HG02571 (cell line): ENCODE measurements around the gene SH3BP2.

ENCODE experiments used
- ATAC-seq: cut with Tn5 transposase; IDR thresholded peaks from one replicate; pipeline ENCODE4 v1.9.1; 2021; ENCODE audit warnings: mild to moderate bottlenecking, moderate library complexity; ENCODE audit not compliant: unreplicated experiment

SH3BP2 gene

DNA sequence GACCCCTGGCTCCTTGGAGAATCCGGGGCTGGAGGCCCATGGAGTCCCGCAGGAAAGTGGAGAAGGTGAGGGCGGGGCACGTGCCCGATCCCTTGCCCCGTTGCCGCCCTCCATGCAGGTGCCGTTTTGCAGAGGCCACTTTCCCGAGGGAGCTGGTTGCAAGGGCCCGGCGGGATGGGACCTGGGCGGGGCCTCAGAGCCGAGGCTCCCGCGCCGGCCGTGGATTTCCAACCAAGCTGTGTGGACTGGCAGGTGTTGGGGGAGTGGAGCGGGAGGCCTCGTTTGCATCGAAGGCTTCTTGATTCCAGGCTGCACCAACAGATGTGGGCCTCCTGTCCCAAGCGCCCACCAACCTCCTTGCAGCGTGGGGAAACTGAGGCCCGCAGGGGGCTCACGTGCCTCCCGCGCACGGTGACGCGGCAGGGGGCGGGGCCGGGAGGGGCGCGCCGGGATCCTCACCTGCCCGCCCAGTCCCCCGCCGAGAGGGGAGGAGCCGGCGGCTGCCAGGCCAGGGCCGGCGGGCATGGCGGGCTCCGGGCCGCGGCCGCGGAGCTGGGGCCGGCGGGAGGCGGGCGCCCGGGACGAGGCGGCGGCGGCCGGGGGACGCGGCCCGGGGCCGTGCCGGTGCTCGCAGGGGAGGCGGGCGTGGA, 24.9 kb downstream of the SH3BP2 start:
- no peak for ATAC-seq

DNA sequence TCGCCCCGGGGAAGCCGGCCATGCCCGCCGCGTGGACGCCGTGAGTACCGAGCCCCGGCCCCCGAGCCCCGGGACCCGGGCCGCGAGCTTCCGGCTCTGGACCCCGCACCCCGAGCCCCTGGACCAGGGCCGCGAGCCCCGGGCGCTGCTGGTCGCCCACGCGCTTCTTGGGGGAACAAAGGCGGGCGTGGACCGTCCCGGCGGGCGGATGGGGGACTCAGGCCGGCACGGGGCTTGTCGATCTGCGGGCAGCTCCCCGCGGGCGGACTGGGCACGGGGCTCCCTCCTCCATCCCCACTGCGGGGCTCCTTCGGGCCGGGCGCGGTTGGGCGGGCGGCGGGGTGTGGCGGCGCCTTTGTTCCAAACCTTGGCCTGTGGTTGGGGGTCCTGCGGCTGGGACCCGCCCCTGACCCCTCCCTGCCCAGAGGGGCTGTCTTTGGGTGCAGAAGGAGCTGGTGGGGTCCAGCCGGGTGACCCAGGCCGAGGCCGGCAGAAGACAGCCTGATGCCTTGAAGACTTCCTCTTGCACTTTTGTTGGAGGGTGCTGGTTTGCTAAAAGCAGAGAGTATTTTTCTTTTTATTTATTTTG, 25.6 kb downstream of the SH3BP2 start:
- ATAC-seq = no peak

- ATAC-seq = no peak
These were observed 26.6 kb downstream of the SH3BP2 start for GRCh38 chr4:2819244-2820215.

DNA sequence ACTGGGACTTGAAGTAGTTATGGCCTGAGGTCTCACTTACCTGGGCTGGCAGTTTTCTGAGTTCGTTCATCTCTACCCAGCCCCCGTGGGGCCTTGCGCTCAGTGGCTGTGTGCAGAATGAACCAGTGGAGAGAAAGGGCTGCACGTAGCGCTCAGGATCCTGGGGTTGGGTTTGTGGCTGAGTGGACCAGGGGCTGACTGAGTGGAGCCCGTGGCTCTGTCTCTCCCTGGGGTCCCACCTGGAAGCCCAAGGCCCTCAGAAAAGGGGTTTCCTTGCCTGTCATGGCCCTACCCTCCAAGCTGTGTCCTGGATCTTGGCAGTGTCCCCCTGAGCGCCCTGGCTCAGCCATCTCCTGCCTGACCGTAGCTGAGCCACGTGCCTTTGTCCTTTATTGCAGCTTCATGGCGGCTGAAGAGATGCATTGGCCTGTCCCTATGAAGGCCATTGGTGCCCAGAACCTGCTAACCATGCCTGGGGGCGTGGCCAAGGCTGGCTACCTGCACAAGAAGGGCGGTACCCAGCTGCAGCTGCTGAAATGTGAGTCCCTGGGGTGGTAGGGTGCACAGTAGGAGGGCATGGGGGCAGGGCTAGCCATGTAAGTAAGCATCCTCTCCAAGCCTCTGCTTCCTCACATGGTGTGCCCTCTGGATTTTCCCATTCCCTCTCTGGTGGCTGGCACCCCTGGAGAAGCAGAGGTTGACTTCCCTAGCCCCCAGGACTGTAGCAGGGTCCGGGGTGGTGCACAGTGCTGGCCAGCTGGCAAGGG, 27.5 kb downstream of the SH3BP2 start:
- no peak for ATAC-seq

DNA sequence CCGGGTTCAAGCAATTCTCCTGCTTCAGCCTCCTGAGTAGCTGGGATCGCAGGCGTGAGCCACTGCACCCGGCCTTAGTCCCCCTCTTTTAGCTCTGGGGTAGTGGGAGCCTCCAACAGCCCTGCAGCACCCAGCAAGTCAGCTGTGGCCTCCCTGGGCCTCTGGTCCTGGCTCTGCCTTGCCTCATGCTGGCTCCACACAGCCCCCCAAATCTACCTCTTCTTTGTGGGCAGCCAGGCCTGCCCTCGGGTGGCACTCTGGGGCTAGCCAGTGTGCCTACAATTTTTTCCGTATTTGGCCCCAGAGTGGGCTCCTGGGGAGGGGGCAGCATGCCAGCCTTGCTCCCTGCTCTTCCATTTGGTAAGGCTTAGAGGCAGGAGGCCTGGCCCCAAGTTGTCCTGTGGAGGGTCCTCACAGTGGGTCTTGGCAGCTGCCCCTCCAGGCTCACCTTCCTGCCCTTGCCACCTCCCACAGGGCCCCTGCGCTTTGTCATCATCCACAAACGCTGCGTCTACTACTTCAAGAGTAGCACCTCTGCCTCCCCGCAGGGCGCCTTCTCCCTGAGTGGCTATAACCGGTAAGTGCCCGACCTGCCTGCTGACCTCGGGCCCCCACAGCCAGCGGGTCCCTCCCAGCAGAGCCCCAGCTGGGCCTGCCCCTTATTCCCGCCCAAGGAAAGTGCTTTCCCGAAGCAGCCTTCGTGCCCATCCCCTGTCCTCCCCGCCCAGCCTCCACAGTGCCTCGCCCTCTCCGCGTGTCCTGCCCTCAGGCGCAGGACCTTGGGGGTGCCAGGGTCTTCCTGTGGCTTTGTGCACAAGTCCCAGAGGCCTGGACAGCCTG, 29.8 kb downstream of the SH3BP2 start:
- ATAC-seq = no peak

DNA sequence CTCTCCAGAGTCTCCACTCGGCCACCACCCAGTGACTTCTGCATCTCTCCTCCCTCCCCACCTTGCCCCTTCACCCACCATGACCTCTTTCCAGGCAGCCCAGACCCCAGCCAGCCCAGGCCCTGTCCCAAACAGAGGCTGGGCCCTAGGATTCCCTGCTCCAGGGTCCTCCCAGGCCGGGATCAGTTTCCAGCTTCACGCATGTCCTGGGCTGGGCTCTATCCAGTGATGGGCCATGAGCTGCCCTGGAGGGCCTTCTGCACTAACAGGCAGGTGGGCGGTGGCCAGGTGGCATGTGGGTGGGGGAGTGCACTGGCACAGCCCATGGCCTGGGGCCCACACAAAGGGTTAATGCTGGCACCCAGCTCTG, 30.4 kb downstream of the SH3BP2 start:
- ATAC-seq = no peak

DNA sequence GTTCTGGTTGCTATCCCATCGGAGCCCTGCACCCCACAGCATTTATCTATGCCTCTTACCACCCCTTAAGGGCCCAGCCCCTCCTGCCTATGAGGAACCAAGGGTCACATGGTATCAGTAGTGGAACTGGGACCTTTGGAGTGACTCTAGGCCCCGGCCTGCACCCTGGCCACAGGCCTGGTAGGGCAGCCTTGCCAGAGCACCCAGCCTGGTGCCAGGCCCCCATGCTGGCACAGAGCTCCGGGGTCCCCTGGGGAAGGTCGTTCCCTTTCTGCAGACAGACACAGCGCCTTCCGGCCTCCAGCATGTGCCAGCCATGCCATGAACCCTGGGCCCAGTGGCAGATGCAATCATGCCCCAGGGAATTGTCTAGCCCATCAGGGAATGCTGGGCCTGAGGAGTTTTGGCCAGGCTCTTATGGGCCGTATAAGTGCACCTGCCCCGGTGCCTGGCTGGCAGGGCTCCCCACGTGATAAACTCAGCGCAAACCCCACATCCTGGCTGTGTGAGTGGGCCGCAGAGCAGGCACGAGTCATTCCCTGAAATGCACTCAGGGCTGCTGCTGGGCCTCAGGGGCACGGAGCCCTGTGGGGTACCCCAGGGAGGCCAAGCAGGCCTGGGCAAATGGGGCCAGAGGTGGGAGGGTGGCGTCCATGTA, 30.9 kb downstream of the SH3BP2 start:
- ATAC-seq = no peak

DNA sequence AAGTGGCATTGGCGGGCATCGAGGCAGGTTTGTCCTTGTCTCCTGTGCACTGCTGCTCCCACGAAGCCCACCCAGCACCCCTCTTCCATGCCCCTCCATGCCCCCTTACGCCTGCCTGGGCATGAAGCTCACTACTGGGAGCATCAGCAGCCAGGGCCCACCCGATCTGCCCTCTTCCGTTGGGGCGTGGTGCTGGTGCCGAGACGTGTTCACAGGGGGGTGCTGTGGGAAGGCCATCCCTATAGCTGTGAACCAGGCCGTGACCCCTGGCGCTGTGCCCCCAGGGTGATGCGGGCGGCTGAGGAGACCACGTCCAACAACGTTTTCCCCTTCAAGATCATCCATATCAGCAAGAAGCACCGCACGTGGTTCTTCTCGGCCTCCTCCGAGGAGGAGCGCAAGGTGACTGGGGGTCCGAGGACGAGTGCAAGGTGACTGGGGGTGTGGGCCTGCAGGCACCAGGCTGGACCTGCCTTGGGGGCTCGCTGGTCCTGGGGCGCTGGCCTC, 31.5 kb downstream of the SH3BP2 start:
- no peak for ATAC-seq

DNA sequence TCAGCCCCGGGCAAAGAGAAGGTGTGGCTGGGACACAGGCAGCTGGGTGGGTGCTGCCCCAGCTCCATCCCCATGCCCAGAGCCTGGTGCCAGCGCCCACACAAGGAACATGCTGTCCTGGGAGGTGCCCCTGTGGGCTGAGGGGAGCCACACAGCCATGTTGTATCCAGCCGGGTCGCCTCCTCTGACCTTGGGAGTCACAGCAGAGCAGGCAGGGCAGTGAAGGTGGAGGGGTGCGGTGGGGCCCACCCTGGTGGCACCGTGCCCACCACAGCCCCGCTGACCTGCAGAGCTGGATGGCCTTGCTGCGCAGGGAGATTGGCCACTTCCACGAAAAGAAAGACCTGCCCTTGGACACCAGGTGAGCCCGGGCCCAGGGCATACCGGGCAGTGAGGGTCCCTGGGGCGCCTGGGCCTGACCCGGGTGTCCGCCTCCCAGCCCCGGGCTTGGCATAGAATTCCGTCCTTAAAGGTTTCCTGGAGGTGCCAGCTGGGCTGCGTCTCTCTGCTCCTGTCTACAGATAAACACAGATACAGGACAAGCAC, 32.0 kb downstream of the SH3BP2 start:
- no peak for ATAC-seq

DNA sequence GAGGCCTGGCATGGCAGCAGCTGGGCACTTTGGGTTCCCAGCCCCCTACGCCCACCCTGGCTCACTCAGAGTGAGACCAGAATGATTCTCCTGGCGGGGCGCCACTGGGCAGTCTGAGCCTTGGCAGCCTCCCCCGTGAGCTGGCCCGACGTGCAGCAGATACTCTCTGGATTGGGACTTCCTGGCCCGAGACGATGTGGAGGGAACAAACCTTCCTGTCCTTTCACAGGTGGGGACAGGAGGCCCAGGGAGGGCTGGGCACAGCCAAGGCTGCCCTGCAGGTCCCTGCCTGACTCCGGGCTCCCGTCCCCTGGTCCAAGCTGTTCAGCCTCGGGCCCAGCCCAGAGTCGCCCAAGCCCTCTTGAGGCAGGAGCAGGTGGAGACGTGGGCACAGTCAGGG, 32.9 kb downstream of the SH3BP2 start:
- ATAC-seq = no peak

DNA sequence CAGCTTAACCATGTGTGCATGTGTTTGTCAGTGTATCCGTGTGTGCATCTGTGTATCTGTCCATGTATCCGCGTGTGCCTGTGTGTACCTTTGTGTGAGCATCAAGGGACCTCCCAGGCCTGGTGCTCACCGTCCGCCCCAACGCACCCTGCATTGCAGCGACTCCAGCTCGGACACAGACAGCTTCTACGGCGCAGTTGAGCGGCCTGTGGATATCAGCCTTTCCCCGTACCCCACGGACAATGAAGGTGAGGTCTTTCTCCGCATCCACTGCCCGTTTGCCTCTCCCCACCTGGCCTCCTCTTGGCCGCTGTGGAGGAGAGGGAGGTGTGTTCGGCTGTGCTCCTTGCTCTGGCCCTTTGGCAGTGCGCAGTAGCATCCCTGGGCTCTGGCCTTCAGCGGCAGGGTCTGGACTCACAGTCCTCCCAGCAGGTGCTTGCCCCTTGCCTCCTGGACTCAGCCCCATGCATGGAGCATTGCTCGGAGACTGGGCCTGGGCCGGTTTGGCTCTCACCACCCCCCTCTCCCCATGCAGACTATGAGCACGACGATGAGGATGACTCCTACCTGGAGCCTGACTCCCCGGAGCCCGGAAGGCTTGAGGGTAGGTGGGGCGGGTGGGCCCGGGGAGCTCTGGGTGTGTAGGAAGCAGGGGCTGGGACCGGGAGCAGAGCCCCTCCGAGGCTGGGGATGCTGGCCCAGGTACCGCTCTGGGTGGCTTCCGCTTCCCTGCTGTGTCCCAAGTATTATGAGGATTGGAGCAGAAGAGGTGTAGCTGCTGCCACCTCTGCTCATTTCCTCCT, 34.4 kb downstream of the SH3BP2 start:
- ATAC-seq = no peak

DNA sequence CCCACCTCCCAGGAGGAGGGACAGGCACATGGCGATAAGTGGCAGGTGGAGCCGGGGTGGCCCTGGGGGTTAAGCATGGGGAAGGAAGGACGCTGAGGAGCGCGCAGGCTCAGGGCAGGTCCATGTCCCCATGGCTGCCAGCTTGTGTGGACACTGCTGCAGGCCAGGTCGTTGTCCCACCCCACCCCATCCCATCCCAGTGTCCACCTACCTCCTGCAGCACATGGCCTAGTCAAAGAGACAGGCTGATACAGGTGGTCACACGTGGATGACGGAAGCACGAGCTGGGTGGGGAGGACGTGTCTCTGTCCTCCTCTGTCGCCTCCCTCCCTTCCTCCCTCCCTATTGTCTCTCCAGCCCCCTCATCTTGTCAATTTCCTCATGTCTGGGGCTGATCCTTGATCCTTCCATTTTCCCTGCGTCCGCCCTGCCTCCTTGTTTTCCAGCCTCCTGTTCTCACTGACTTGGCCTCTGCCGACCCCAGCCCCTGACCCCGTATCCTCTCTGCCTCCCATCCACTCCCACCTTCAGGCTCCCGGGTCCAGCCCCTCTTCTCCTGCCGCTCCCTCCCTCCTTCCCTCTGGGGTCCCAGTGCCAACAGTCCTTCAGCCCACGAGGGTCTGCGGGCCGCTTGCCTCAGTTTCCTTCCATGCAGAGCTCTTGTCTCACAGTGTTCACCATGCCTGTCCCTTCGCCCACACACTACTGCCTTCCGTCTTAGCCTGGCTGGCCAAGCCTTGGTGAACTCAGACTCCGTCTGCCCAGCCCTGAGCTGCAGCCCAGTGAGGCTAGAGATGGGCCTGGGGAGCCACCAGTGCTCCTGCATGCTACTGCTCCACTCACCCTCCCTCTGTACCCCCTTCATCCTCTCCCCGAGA, 35.2 kb downstream of the SH3BP2 start:
- no peak for ATAC-seq

GRCh38 chr4:2828758-2829181, 35.9 kb downstream of the SH3BP2 start:
- ATAC-seq = no peak

- ATAC-seq = no peak
These were observed 36.5 kb downstream of the SH3BP2 start for GRCh38 chr4:2829321-2829932.

DNA sequence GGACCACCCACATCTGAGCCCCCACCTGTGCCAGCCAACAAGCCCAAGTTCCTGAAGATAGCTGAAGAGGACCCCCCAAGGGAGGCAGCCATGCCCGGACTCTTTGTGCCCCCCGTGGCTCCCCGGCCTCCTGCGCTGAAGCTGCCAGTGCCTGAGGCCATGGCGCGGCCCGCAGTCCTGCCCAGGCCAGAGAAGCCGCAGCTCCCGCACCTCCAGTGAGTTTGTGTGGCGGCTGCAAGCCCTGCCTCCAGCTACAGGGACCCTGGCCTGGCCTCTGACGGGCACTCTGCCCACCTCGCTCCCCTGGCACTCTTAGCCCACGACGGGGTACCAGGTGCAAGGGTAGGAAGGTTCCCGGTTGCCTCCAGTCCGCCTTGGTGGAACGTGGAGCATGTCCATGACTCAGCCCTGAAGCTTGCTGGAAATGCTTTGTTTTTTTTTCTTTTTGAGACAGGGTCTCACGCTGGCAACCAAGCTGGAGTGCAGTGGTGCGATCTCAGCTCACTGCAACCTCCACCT, 37.1 kb downstream of the SH3BP2 start:
- no peak for ATAC-seq

- no peak for ATAC-seq
These were observed 38.0 kb downstream of the SH3BP2 start for GRCh38 chr4:2830632-2831610.
